H54 (cell line): ENCODE data around the gene HOXA4.

Experiments used
- DNase-seq: peaks from one replicate; pipeline ENCODE4 v3.0.0; 2011; ENCODE audit warnings: low spot score, mixed read lengths; ENCODE audit not compliant: insufficient read length
- FAIRE-seq: peaks from 3 replicates; lab custom pipeline; 2011; peaks lifted over from hg19 to GRCh38; lab: Jason Lieb, UNC
- POLR2A ChIP-seq: IDR thresholded peaks from 2 replicates; pipeline ENCODE4 v1.6.1; 2011; ENCODE audit warnings: low read depth, mild to moderate bottlenecking, low read length

HOXA4 gene

GRCh38 chr7:27083646-27084045 is 46.9 kb downstream of the HOXA4 start:
- DNase-seq: no peak
- TF ChIP-seq POLR2A: no peak
- no peak for FAIRE-seq

- TF ChIP-seq POLR2A: no peak
- peak; percentile 30 for FAIRE-seq
- DNase-seq: no peak
Measured at GRCh38 chr7:27082171-27082570, 48.4 kb downstream of the HOXA4 start.

- peak; percentile 91 for FAIRE-seq
- no peak for TF ChIP-seq POLR2A
- DNase-seq: peak; percentile 87
Measured at GRCh38 chr7:27080844-27081436, 49.6 kb downstream of the HOXA4 start.

GRCh38 chr7:27079234-27079975 is 51.2 kb downstream of the HOXA4 start:
- TF ChIP-seq POLR2A: no peak
- FAIRE-seq: no peak
- DNase-seq: no peak

- no peak for TF ChIP-seq POLR2A
- DNase-seq (no peak), FAIRE-seq (no peak)
Measured at GRCh38 chr7:27078616-27079233, 51.8 kb downstream of the HOXA4 start.
